CD4-positive, alpha-beta T cell treated with Interleukin-21 for 1 hour (primary cell): Measurements from ENCODE around the gene NUDT1.

Source experiments
- DNase-seq: peaks from one replicate; pipeline ENCODE4 v3.0.0-alpha.2; 2020

The NUDT1 gene

DNA sequence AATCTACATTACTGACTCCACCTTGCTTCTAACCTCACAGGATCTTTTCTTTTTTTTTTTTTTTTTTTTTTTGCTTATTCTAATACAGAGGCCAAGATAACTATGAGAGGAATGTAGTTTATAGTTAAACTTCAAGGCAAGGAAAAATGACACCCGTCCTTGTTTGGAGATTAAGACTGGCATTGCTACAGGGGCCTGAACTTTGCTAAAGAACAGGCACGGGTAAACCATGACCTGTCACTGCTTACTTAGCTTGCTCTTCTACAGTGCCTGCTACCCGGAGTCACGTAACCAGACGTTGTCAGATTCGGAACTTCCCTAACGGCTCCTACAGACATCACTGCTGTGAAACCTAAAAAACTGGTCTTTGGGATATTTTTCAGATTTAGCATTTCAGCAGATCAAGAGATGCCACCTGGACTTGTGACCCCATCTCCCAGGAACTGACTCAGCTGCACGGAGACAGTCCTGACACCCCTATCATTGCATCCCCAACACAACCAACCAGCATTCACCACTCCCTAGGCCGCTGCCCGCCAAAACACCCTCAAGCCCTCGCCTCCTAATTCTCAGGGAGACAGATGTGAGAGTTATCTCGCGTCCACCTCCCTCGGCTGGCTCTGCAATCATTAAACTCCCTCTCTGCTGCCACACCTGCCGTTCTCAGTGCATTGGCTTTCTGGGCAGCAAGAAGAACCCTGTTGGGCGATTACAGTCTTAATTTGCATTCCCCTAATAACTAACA is 36.8 kb upstream of the NUDT1 start:
- no peak for DNase-seq

DNA sequence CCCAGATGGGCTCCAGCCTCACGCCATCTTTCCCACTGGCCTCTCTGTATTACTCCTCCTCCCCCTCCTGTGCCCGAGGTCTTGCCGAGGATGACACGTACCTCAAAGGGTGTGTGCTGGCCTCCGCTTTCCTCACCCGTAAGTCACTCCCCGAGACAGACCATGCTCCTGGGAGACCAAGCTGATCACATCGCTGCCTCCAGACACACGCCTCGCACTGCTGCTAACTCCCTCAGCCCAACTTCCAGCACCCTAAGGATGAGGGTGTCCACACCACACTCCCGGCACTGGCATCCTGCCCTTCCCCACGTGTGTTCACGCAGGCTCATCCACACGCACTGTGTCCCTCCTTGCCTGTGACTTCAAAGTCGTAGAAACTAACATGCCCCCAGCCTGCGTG is 33.3 kb upstream of the NUDT1 start:
- no peak for DNase-seq

DNA sequence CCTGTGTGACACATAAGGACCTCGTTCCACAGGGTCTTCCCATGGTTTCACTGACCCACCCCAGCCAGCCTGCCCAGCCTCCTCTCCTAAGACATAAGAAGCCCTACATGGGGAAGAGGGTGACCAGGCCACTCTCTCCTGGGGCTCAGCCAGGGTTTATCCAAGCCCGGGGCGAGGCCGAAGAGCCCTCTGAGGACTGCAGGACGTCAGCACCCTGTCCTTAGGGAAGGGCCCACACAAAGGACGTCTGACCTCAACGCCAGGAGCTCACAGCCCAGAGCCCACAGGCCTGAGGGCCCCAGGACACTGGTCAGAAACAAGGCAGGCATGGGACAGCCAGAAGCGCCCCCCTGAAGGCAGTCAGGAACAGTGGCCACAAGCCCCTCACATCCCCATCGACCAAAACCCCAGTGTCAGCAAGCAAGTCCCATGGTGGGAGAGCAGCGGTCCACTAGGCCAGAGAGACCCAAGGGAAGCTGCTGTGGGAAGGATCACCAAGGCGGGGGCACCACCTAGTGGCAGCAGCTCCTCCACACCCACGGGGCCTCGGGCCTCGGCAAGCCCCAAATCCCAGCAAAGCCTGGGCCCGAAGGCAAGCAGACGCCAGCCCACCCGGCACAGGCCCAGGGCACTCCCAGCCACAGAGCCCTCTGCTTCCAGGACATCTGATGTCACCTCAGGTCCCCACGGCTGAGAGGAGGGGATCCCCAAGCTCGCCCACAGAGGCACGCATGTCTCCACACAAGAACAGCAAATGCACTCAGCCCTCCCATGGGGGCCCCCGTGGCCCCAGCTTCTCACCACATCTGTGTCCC is 32.7 kb upstream of the NUDT1 start:
- DNase-seq = peak; percentile 39

- no peak for DNase-seq
These were observed 32.1 kb upstream of the NUDT1 start for GRCh38 chr7:2209961-2210323.

DNA sequence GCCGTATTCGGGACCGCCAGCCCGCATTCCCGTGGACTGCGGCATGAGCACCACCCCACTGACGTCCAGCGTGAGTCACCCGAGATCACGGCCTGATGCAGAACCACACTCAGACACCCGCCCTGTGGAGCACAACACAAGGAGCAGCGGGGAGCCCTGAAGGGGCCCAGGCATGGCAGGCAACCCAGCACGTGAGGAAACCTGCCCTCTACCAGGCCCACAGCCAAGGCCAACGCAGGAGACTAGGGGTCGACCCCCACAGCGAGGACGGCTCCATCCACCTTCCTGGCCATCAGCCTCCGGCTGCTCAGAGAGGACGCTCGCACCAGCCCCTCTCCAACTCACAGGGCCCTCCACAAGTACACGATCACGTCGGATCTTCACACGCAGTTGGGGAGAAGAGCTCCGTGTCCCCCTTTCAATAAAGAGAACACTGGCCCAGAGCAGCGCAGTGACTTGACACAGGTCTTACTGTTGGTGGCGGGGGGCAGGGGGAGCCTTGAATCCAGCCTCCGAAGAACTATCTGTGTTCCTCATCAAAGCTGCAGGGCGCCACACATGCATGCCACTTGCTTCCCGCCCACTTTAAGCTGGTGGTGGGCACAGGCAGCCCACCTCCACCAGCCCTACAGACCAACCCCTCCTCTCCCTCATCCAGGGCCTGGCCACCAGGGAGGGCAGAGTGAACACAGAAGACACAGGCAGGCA is 31.3 kb upstream of the NUDT1 start:
- DNase-seq = no peak

- DNase-seq = no peak
These were observed 30.7 kb upstream of the NUDT1 start for GRCh38 chr7:2211259-2211880.

DNA sequence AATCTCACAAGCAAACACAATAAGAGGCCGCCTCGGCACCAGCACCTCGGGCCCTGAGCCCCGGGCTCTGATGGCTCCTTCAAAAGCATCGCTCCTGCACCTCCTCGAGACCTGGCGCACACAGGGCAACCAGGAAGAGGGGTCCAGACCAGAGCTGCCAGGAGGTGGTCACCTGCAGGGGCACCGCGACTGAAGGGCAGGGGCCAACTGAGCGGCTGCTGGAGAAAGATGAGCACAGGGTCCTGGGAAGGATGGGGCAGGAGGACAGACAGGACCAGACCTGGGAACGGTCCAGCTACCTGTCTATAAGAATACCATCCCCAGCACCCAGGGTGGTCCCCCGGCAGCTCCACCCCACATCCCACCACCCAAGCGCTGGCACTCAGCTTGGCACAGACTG is 30.1 kb upstream of the NUDT1 start:
- no peak for DNase-seq

GRCh38 chr7:2212906-2213305 is 29.1 kb upstream of the NUDT1 start:
- no peak for DNase-seq

DNA sequence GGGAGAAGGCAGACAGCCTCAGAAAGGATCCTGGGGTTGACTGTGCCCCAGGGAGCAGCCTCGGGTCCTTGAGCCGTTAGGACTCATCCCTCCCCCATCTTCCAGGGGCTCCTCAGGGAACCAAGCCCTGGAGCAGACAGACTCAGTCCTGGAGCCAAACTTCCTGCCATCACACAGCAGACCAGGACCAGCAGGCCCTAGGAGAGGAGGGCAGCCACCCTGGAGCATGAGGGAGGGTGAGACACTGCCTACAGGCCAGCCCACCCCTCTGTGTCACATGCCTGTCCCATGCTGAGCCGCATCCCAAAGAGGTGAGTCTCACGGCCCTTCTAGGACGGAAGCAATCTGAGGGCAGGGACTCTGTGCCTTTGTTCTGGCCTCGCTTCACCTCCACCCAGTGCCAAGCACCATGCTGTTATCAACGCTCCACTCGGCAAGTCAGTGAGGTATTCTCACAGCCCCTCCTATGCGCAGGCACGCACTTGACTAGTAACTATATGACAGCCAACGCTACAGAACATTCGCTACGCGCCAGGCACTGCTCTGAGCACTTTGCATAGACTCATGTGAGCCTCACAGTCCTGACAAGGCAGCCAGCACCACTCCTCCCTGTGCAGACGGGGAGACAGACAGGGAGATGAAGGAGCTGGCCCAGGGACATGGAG is 28.3 kb upstream of the NUDT1 start:
- no peak for DNase-seq

GRCh38 chr7:2214636-2215035 is 27.4 kb upstream of the NUDT1 start:
- DNase-seq = peak; percentile 8

GRCh38 chr7:2215851-2216250 is 26.2 kb upstream of the NUDT1 start:
- no peak for DNase-seq

DNA sequence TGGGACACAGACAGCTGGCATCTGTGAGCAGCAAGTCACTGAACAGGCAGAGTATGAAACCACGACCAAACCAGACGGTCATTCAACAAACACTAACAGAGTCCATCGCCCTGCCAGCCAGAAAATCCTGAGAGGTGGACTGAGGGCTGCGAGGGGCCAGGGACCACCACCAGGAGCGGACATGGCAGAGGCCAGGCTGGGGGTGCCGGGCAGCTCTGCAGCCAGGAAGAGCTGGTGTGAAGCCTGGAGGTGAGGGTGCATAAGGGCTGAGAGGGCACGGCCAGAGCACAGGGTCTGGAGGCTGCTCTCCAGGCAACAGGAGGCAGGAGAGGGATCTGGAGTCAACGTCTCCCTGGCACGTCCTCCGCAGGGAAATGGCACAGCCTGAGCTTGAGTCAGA is 24.8 kb upstream of the NUDT1 start:
- no peak for DNase-seq

DNA sequence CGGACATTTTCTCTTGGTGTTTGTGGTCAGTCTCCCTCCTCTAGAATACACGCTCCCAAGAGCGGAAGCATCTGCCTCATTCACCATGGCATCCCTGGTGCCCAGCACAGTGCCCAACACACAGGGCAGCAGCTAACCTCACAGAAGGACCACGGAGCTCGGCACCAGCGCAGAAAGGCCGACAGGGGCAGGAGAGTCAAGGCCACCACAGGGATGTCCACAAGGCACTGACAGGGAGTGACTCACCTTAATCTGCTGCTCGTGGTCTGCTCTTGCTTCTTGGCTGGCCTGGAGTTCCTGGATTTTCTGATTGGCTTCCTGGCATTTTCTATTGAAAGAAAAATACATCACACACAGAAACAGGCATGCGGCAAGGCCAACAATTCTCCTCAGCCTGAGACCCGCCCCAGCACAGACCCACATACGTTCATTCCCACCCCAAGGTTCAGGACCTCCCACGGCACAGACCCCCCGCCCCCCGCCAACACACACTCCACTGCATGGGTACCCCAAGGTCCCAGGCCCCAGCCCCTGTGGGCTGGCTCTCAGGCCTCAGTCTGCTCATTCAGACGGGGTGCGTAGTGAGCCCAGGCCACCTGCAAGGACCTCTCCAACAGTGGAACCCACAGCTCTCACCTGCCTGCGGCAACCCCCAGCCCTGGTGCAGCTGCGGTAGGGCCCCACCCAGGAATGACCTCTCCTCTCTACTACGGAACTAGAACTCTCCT is 24.1 kb upstream of the NUDT1 start:
- no peak for DNase-seq

- no peak for DNase-seq
These were observed 23.6 kb upstream of the NUDT1 start for GRCh38 chr7:2218444-2218785.

DNA sequence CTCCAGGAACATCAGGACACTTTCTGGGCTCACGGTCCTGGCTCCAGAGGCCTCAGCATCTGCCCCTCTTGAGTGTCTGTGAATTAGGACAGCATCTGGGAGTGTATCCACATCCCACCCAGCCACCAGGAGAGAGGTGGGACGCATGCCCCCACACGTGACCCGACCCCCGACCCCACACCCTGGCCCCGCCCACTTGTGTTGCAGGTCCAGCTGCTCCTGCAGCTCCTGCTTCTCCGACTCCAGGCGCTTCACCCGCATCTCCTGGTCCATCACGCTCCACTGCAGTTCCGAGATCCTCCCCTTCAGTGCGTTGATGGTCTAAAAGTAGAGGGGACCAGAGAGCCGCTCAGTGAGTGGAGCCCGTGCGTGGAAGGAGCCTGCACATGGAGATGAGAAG is 22.9 kb upstream of the NUDT1 start:
- DNase-seq = no peak

DNA sequence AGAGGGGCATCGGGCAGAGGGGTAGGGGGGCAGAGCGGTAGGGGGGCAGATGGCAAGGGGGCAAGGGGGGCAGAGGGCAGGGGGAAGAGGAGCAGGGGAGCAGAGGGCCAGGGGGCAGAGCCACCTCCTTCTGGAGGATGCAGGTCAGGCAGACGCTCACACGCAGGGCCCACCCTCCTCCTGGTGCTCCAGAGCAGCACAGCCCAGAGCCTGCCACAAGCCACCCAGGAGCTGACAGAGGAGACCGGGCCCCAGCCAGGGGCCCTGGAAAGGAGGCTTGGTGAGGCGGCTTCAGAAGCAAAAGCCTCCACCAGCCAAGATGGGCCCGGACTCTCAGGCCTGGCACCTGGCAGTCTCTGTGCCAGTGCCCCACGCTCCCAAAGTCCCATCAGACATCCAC is 22.4 kb upstream of the NUDT1 start:
- DNase-seq = no peak

DNA sequence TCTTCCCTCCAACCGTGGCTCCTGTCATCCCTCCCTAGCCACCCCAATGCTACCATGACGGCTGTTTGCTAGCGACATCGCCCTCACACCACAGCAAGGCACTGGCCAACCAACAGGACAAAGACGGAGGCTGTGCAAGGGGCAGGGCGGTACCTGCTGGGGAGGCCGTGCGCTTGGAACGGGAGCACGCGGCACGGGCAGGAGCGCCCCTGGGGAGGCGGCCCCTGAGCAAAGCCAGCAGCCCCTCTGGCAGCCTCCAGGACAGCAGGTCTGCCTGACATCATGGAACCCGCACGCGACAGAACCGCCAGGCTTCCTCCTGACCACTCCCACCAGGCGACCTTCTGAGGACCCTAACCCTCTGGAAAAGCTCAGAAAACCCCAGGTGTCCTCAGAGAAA is 22.0 kb upstream of the NUDT1 start:
- no peak for DNase-seq

DNA sequence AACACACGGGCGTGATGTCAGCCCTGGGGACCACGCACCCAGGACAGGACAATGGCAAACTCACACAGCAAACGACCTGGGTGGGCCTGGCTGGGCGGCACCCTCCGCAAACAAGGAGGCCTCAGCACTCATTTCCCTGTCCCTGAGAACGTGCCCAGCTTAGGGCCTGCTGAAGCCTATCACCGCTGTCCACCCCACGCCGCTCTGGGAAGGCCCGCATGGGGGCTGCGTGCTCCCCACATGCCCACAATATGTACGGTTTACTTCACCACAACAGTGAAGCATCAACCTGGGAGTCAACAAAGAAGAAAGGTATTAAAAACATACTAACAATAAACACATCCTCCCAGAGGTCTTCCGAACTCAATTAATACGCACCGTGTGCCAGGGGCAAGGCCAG is 21.5 kb upstream of the NUDT1 start:
- no peak for DNase-seq

- no peak for DNase-seq
These were observed 21.1 kb upstream of the NUDT1 start for GRCh38 chr7:2220954-2221353.

DNA sequence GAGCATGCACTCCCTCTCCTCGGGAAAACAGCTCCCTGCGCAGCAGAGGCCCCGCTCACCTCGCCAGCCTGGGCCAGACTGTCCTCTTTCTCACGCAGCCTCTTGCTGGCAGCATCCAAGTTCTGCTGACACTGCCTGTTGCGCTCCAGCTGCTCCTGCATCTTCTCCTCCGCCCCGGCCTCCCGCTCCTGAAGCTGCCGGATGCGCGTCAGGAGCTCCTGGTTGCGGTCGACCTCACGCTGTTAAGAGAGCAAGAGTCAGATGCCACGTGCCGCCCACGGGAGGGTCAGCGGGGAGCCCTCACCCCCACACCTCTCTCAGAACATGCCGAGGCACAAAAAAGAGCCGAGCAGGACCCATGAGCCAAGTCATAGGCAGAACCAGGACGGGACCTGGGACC is 19.5 kb upstream of the NUDT1 start:
- DNase-seq = no peak

DNA sequence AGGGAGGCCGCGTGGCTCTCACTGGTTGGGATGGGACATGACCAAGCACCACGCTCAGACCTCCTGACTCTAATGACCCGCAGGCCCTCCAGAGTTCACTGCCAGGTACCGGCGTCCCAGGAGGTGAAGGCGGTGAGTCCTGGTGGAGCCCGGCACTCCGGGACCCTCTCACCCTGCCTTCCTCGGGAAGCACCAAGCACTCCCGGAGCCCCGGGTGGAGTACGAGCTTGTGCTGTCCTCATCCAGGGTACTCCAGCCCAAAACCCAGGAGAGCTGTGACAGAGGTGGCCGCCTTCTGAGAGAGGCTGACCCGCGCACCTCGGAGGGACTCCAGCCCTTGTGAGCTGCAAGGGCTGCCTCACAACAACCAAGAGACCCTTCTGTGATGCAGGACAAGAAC is 18.7 kb upstream of the NUDT1 start:
- DNase-seq = no peak

DNA sequence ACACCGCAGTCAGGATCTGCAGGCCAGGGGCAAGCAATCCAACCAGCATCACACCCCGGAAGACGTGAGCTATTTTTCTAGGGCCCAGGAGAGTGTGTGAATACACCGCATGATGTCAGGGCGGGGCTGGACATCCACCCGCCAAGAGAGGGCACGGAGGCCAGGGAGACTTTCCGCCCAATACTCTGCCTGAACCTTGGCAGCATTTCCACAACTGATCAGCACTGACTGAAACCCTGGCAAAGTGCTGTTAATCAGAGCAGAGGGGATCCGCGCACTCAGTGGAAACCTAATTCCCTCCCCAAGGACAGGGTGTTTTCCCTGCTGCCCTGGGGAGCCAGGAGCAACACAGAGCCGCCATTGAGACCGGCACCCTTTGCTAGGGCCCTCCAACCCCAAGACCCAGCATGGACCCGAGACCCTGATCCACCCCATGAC is 17.5 kb upstream of the NUDT1 start:
- DNase-seq = no peak
